Endothelial cell (in vitro differentiated cells): ENCODE data around the gene ANGPTL1. TPM values are rescaled to one million over a fixed set of nuclear protein-coding genes. Genes with fewer than 3 reads are reported as not detected.

ENCODE experiments used
- DNase-seq: peaks from one replicate; pipeline ENCODE4 v3.0.0; 2021; ENCODE audit warnings: low spot score
- H3K27ac Mint-ChIP-seq: one replicate; pipeline ENCODE4 v1.8.0; 2021; ENCODE audit warnings: mixed read lengths, inconsistent platforms; ENCODE audit not compliant: unreplicated experiment
- H3K27me3 Mint-ChIP-seq: one replicate; pipeline ENCODE4 v1.8.0; 2021; ENCODE audit warnings: mild to moderate bottlenecking, moderate library complexity, mixed read lengths, inconsistent platforms; ENCODE audit not compliant: unreplicated experiment
- H3K36me3 Mint-ChIP-seq: one replicate; pipeline ENCODE4 v1.8.0; 2021; ENCODE audit warnings: mild to moderate bottlenecking, low read depth, mixed read lengths, inconsistent platforms; ENCODE audit not compliant: unreplicated experiment
- H3K4me1 Mint-ChIP-seq: one replicate; pipeline ENCODE4 v1.8.0; 2021; ENCODE audit warnings: mild to moderate bottlenecking, mixed read lengths, inconsistent platforms; ENCODE audit not compliant: unreplicated experiment
- H3K4me3 Mint-ChIP-seq: one replicate; pipeline ENCODE4 v1.8.0; 2021; ENCODE audit warnings: mild to moderate bottlenecking, mixed read lengths, inconsistent platforms; ENCODE audit not compliant: unreplicated experiment
- H3K9me3 Mint-ChIP-seq: one replicate; pipeline ENCODE4 v1.8.0; 2021; ENCODE audit warnings: mixed read lengths, inconsistent platforms; ENCODE audit not compliant: unreplicated experiment
- CTCF ChIP-seq: fragments of 200-600 bp; sonication (generic); IDR thresholded peaks from one replicate; pipeline ENCODE4 v1.5.0; 2021; ENCODE audit warnings: antibody characterized with exemption; ENCODE audit not compliant: unreplicated experiment
- total RNA-seq: library from RNA; stranded (reverse); fragmentation: NEBNext Ultra II Directional; extraction: Animal tissue kit (Norgen Biotek cat#: 25700); gene quantifications from one replicate; pipeline ENCODE4 v1.2.1, GENCODE V29; 2021; ENCODE audit not compliant: unreplicated experiment

Gene ANGPTL1
- total RNA-seq, 1 donor from 2014 or later = not detected

GRCh38 chr1:178898401-178898800 lies 27.5 kb upstream of the ANGPTL1 start:
- no peaks in the 10 kb centered on the region for H3K4me1 Mint-ChIP-seq

GRCh38 chr1:178895928-178896327 lies 25.1 kb upstream of the ANGPTL1 start:
- H3K4me1 Mint-ChIP-seq = no peaks in the 10 kb centered on the region
- no peak for DNase-seq
- H3K36me3 Mint-ChIP-seq = peaks cover 16% of the 10 kb centered on the region
- H3K27me3 Mint-ChIP-seq = peaks cover 2% of the 10 kb centered on the region
- H3K9me3 Mint-ChIP-seq = no peaks in the 10 kb centered on the region
- H3K27ac Mint-ChIP-seq = no peak overlapping the region
- no peak for TF ChIP-seq CTCF
- peak overlapping the region; percentile 14 for H3K4me3 Mint-ChIP-seq

More at GRCh38 chr1:178898401-178898800, 27.5 kb upstream of the ANGPTL1 start:
- Mint-ChIP-seq H3K27me3 (peaks cover 2% of the 10 kb centered on the region), H3K4me3 (no peak overlapping the region), H3K9me3 (no peaks in the 10 kb centered on the region), H3K36me3 (peaks cover 22% of the 10 kb centered on the region), H3K27ac (no peak overlapping the region)
- DNase-seq = no peak
- no peak for TF ChIP-seq CTCF

GRCh38 chr1:178886551-178886950 lies 15.7 kb upstream of the ANGPTL1 start:
- Mint-ChIP-seq H3K36me3 (no peaks in the 10 kb centered on the region), H3K4me1 (no peaks in the 10 kb centered on the region), H3K9me3 (no peaks in the 10 kb centered on the region), H3K4me3 (no peak overlapping the region), H3K27me3 (peaks cover 2% of the 10 kb centered on the region), H3K27ac (no peak overlapping the region)
- no peak for DNase-seq
- no peak for TF ChIP-seq CTCF

GRCh38 chr1:178885869-178886268 lies 15.0 kb upstream of the ANGPTL1 start:
- Mint-ChIP-seq H3K27me3 (peaks cover 2% of the 10 kb centered on the region), H3K27ac (no peak overlapping the region), H3K4me3 (no peak overlapping the region), H3K4me1 (no peaks in the 10 kb centered on the region), H3K36me3 (no peaks in the 10 kb centered on the region), H3K9me3 (no peaks in the 10 kb centered on the region)
- no peak for DNase-seq
- no peak for TF ChIP-seq CTCF

- H3K27me3 Mint-ChIP-seq = peaks cover 2% of the 10 kb centered on the region
- no peak overlapping the region for H3K4me3 Mint-ChIP-seq
- H3K36me3 Mint-ChIP-seq = no peaks in the 10 kb centered on the region
- no peak for TF ChIP-seq CTCF
- no peak for DNase-seq
- no peak overlapping the region for H3K27ac Mint-ChIP-seq
- no peaks in the 10 kb centered on the region for H3K4me1 Mint-ChIP-seq
- no peaks in the 10 kb centered on the region for H3K9me3 Mint-ChIP-seq
Observed at GRCh38 chr1:178881950-178882349, 11.1 kb upstream of the ANGPTL1 start.
